Stimulated activated CD4-positive, alpha-beta T cell treated with anti-CD3 and anti-CD28 coated beads, TNF-alpha, amount 100 ng/mL, for 24 hours (primary cell): ENCODE results near the gene SMO.
"Not testable (repeated sequence)": the region's sequence is repeated elsewhere in the genome, so short reads cannot be mapped to it uniquely, and the experiment has no call there.

Experiments
- DNase-seq, 3 experiments: peaks; one replicate each; pipeline ENCODE4 v3.0.0-alpha.2; 2020; ENCODE audit warnings: low read depth in 3 of 3

The SMO gene

DNA sequence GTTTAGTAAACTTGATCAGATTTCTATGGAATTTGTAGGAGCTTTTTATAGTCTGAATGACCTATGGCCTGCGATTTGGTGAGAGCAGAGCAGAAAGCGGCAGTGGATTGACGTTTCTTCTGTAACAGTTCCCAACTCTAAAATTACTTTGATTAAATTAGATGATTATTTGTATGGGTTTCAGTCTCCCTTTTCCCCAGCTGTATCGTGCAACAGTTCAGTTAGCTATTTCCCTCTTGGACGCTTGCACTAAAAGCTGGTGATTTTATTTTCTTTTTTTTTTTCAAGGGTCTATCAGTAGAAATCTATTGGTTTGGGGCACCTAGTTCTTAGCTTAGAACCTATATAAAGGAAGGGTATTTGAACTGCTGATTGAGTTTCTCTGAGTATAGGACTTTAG is 43.2 kb downstream of the SMO start:
- DNase-seq: no peak

DNA sequence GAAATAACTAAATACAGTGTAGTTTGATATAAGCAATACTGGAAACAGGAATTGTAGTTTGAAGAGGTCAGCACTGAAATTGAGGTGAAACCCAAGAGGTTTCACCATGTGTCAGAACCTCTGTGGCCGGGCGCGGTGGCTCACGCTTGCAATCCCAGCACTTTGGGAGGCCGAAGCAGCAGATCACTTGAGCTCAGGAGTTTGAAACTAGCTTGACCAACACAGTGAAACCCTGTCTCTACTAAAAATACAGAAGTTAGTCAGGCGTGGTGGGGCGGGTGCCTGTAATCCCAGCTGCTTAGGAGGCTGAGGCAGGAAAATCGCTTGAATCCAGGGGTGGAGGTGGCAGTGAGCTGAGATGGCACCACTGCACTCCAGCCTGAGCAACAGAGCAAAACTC is 50.1 kb downstream of the SMO start:
- DNase-seq: no peak

DNA sequence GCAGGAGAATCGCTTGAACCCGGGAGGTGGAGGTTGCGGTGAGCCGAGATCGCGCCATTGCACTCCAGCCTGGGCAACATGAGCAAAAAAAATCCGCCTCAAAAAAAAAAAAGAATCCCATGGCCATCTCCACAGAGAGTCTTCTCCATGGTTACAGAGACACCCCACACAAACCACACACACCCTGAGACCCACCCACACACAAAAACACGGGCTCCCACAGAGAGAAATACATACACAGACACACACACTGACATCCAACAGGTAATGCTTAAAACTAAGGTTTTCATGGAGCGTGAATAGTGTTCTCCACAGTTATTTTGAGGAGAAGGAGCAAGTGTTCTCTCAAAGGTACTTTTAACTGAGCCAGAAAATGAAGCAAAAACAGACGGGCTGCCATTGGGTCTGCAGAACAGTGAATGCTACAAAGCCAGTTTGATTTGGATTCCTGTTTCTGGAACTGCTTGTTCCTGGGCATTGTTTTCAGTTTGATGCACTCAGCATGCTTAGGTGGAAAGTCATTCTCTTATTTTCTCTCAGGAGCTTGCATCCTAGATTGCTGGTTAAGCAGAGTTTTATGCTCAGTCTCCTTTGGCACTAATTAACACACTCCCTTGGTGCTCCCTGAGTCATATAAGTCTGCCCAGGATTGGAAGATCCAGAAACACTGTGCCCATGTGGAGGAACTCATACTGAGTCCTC is 51.8 kb downstream of the SMO start:
- DNase-seq: no peak

DNA sequence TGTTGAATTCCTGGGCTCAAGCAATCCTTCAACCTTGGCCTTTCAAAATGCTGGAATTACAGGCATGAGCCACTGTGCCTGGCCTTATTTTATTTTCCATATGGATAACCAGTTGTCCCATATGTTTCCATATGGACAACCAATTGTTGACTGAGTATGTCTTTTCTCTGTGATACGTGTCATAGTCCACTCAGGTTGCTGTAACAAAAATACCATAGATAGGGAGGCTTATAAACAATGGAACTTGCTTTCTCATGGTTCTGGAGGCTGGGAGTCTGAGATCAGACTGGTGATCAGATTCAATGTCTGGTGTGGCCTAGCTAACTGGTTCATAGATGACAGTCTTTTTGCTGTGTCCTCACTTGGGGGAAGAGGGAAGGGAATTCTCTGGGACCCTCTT is 55.8 kb downstream of the SMO start:
- DNase-seq: no peak

DNA sequence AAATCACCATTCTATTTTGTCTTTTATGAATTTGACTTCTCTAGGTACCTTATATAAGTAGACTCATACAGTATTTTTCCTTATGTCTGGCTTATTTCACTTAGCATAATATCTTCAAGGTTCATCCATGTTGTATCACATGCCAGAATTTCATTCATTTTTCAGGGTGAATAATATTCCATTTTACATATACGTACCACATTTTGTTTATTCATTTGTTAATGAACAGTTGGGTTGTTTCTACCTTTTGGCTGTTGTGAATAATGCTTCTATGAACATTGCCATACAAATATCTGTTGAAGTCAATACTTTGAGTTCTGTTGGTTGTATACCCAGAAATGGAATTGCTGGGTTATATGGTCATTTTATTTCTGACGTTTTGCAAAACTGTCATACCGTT is 57.1 kb downstream of the SMO start:
- DNase-seq: no peak

DNA sequence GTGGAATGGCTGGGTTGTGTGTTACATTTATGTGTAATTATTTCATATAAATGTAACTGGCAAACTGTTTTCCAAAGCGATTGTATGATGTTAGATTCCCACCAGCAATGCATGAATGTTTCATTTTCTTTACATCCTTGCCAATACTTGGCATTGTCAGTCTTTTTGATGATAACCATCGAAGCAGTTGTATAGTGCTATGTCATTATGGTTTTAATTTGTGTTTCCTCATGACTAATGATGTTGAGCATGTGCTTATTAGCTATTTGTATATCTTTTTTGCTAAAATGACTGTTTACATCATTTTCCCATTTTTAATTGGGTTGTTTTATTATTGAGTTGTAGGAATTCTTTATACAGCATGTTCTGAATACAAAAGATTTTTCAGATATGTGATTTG is 58.7 kb downstream of the SMO start:
- DNase-seq: no peak

GRCh38 chr7:129252128-129252527 is 63.7 kb downstream of the SMO start:
- no peak for DNase-seq

- not testable (repeated sequence) for DNase-seq
Measured at GRCh38 chr7:129252603-129253002, 64.2 kb downstream of the SMO start.

DNA sequence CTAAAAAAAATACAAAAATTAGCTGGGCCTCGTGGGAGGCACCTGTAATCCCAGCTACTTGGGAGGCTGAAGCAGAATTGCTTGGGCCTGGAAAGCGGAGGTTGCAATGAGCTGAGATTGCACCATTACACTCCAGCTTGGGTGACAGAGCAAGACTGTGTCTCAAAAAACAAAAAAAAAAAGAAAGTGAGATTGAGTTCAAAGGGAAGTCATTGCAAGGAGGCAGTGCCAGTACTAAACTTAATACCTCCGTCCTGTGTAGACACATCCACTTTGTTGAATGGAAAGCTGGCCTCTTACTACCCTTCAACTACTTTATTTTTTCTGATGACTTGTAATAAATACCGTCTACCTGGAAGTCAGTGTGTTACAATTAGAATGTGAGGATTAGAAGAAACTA is 67.4 kb downstream of the SMO start:
- no peak for DNase-seq

GRCh38 chr7:129256221-129256620 is 67.8 kb downstream of the SMO start:
- no peak for DNase-seq

- DNase-seq: no peak
Measured at GRCh38 chr7:129257168-129257567, 68.7 kb downstream of the SMO start.

- no peak for DNase-seq
Measured at GRCh38 chr7:129258649-129259389, 70.4 kb downstream of the SMO start.

GRCh38 chr7:129262324-129262723 is 73.9 kb downstream of the SMO start:
- DNase-seq: no peak
